ENCODE measurements around the gene MT1E. TPM values are rescaled to one million over a fixed set of nuclear protein-coding genes. Genes with fewer than 3 reads are reported as not detected.

MT1E gene
- total and polyA plus RNA-seq, 2 of the 13 experiments (the other 11 are each of a cell fraction or from before 2014, with no cell fraction given) = 110 to 1,072 TPM

GRCh38 chr16:56667581-56668571 lies 42.3 kb downstream of the MT1E start, which contains the start of gene MT1G (continued):
- no peak; the same call in 1 of the 2 replicates for TF ChIP-seq ZBTB14 (CRISPR knock-in tag; IDR thresholded peaks at IDR 0.05)
- TF ChIP-seq CREM (IDR thresholded peaks at IDR 0.05) = no peak
- TF ChIP-seq CREM (CRISPR knock-in tag; IDR thresholded peaks at IDR 0.05) = no peak
- TF ChIP-seq RNF2 (conservative IDR thresholded peaks at IDR 0.05; ENCODE audit: low read depth) = no peak
- TF ChIP-seq ZNF17 (CRISPR knock-in tag; IDR thresholded peaks at IDR 0.05) = no peak
- TF ChIP-seq SMARCC2 (IDR thresholded peaks at IDR 0.05) = no peak
- no peak for TF ChIP-seq YY1 (IDR thresholded peaks at IDR 0.05; ENCODE audit: insufficient read depth, insufficient replicate concordance, low read depth, low read length)
- no peak for TF ChIP-seq SOX6 (IDR thresholded peaks at IDR 0.05)
- TF ChIP-seq SOX6 (CRISPR knock-in tag; IDR thresholded peaks at IDR 0.05) = peak; percentile 66
- peak; percentile 52; the same call in 1 of the 2 replicates for TF ChIP-seq ZNF609 (CRISPR knock-in tag; IDR thresholded peaks at IDR 0.05; ENCODE audit: borderline replicate concordance)
- no peak for TF ChIP-seq ZNF775 (CRISPR knock-in tag; IDR thresholded peaks at IDR 0.05; ENCODE audit: borderline replicate concordance)
- TF ChIP-seq ZNF512B (CRISPR knock-in tag; IDR thresholded peaks at IDR 0.05; ENCODE audit: borderline replicate concordance) = 0 out of 2 replicates have a peak, but pooled peaks have one; percentile 15
- no peak for TF ChIP-seq RARG (CRISPR knock-in tag; IDR thresholded peaks at IDR 0.05; ENCODE audit: low read depth)
- TF ChIP-seq KDM3A (CRISPR knock-in tag; IDR thresholded peaks at IDR 0.05; ENCODE audit: low read depth) = peak; percentile 65; the same call in 1 of the 2 replicates
- TF ChIP-seq GMEB1 (CRISPR knock-in tag; IDR thresholded peaks at IDR 0.05; ENCODE audit: borderline replicate concordance) = 0 out of 2 replicates have a peak, but pooled peaks have one; percentile 53
- TF ChIP-seq ZSCAN22 (CRISPR knock-in tag; IDR thresholded peaks at IDR 0.05) = no peak
- peak; percentile 40; the same call in 1 of the 2 replicates for TF ChIP-seq RARA (CRISPR knock-in tag; IDR thresholded peaks at IDR 0.05)
- no peak for TF ChIP-seq ARNTL (CRISPR knock-in tag; IDR thresholded peaks at IDR 0.05)

Data from HepG2 (cell line).